WTC11 (cell line): ENCODE results near the gene ZSCAN16. TPM values are rescaled to one million over a fixed set of nuclear protein-coding genes. Genes with fewer than 3 reads are reported as not detected.

Source experiments
- ATAC-seq: fragments of 200-7000 bp; cut with Tn5 transposase; 2 replicates; pipeline ENCODE4 v1.10.0; 2021; ENCODE audit warnings: mild to moderate bottlenecking, moderate library complexity
- CTCF ChIA-PET: fragments of 300-600 bp; sonication (Branson Sonifier 250); formaldehyde crosslinking; loops from one replicate; lab custom pipeline; 2021; ENCODE audit warnings: antibody characterized with exemption; lab: Charles Lee
- POLR2A ChIA-PET: fragments of 350-600 bp; sonication (Branson Sonifier 250); formaldehyde crosslinking; loops from one replicate; lab custom pipeline; 2021; ENCODE audit warnings: antibody characterized with exemption; lab: Charles Lee
- DNase-seq: peaks from one replicate; pipeline ENCODE4 v3.0.0; 2021; ENCODE audit warnings: low spot score
- H3K27ac Mint-ChIP-seq: 2 replicates; pipeline ENCODE4 v1.8.0; 2021; ENCODE audit warnings: mixed read lengths
- H3K27me3 Mint-ChIP-seq: 2 replicates; pipeline ENCODE4 v1.8.0; 2021; ENCODE audit warnings: low read depth, mild to moderate bottlenecking, moderate library complexity, mixed read lengths
- H3K36me3 Mint-ChIP-seq: 2 replicates; pipeline ENCODE4 v1.8.0; 2021; ENCODE audit warnings: mixed read lengths
- H3K4me1 Mint-ChIP-seq: 2 replicates; pipeline ENCODE4 v1.8.0; 2022; ENCODE audit warnings: mixed read lengths
- H3K4me3 Mint-ChIP-seq: 2 replicates; pipeline ENCODE4 v1.8.0; 2021; ENCODE audit warnings: mild to moderate bottlenecking, moderate library complexity, mixed read lengths
- H3K9me3 Mint-ChIP-seq: 2 replicates; pipeline ENCODE4 v1.8.0; 2021; ENCODE audit warnings: mixed read lengths
- CREB1 ChIP-seq: sonication (generic); formaldehyde crosslinking; IDR thresholded peaks from 2 replicates; pipeline ENCODE4 v1.8.0; 2023; ENCODE audit warnings: mild to moderate bottlenecking, missing genetic modification reagents
- EMX1 ChIP-seq: fragments of 250-450 bp; sonication (Bioruptor Pico); IDR thresholded peaks from 2 replicates; pipeline ENCODE4 v1.8.0; 2021; ENCODE audit warnings: mild to moderate bottlenecking
- ESRRA ChIP-seq: sonication (generic); formaldehyde crosslinking; IDR thresholded peaks from 2 replicates; pipeline ENCODE4 v1.8.1; 2022; ENCODE audit warnings: mild to moderate bottlenecking, missing genetic modification reagents, borderline replicate concordance
- ETV6 ChIP-seq: sonication (generic); formaldehyde crosslinking; IDR thresholded peaks from 2 replicates; pipeline ENCODE4 v1.8.1; 2022; ENCODE audit warnings: mild to moderate bottlenecking, missing genetic modification reagents
- GABPB1 ChIP-seq: sonication (generic); formaldehyde crosslinking; IDR thresholded peaks from 2 replicates; pipeline ENCODE4 v1.8.1; 2023; ENCODE audit warnings: mild to moderate bottlenecking, missing genetic modification reagents
- IRF2 ChIP-seq: sonication (generic); formaldehyde crosslinking; IDR thresholded peaks from 2 replicates; pipeline ENCODE4 v1.8.0; 2022; ENCODE audit warnings: low read depth, missing genetic modification reagents, borderline replicate concordance
- MYBL2 ChIP-seq: sonication (generic); formaldehyde crosslinking; IDR thresholded peaks from 2 replicates; pipeline ENCODE4 v1.8.1; 2023; ENCODE audit warnings: mild to moderate bottlenecking, moderate library complexity, missing genetic modification reagents
- SMAD3 ChIP-seq: sonication (generic); formaldehyde crosslinking; IDR thresholded peaks from 2 replicates; pipeline ENCODE4 v1.8.0; 2022; ENCODE audit warnings: missing genetic modification reagents, mild to moderate bottlenecking, borderline replicate concordance
- SOX15 ChIP-seq: fragments of 250-450 bp; sonication (Bioruptor Pico); IDR thresholded peaks from 2 replicates; pipeline ENCODE4 v1.9.0; 2021; ENCODE audit warnings: mild to moderate bottlenecking
- SP1 ChIP-seq: sonication (generic); formaldehyde crosslinking; conservative IDR thresholded peaks from 2 replicates; pipeline ENCODE4 v1.8.1; 2022; ENCODE audit warnings: missing genetic modification reagents
- ZBTB21 ChIP-seq: sonication (generic); formaldehyde crosslinking; IDR thresholded peaks from 2 replicates; pipeline ENCODE4 v1.8.1; 2023; ENCODE audit warnings: mild to moderate bottlenecking, missing genetic modification reagents, borderline replicate concordance
- ZNF121 ChIP-seq: sonication (generic); formaldehyde crosslinking; IDR thresholded peaks from 2 replicates; pipeline ENCODE4 v1.8.0; 2023; ENCODE audit warnings: missing genetic modification reagents
- ZNF317 ChIP-seq: sonication (generic); formaldehyde crosslinking; IDR thresholded peaks from 2 replicates; pipeline ENCODE4 v1.8.1; 2023; ENCODE audit warnings: low read depth, mild to moderate bottlenecking, moderate library complexity, missing genetic modification reagents, borderline replicate concordance
- ZNF396 ChIP-seq: fragments of 250-450 bp; sonication (Bioruptor Pico); IDR thresholded peaks from 2 replicates; pipeline ENCODE4 v1.8.0; 2021; ENCODE audit warnings: mild to moderate bottlenecking, moderate library complexity, borderline replicate concordance
- ZNF423 ChIP-seq: fragments of 250-450 bp; sonication (Bioruptor Pico); IDR thresholded peaks from 2 replicates; pipeline ENCODE4 v2.1.2; 2022; ENCODE audit warnings: mild to moderate bottlenecking, moderate library complexity
- ZNF671 ChIP-seq: fragments of 250-450 bp; sonication (Bioruptor Pico); IDR thresholded peaks from 2 replicates; pipeline ENCODE4 v1.8.0; 2021; ENCODE audit warnings: mild to moderate bottlenecking
- total RNA-seq: library from RNA; stranded (reverse); gene quantifications from 3 replicates; pipeline ENCODE4 v1.2.3, GENCODE V29; 2021
- TF ChIP-seq, protein P1 (sequence below): sonication (generic); formaldehyde crosslinking; IDR thresholded peaks from 2 replicates; pipeline ENCODE4 v1.8.0; 2022; ENCODE audit warnings: mild to moderate bottlenecking, missing genetic modification reagents
- TF ChIP-seq, protein P2 (sequence below): sonication (generic); formaldehyde crosslinking; IDR thresholded peaks from 2 replicates; pipeline ENCODE4 v1.8.1; 2023; ENCODE audit warnings: mild to moderate bottlenecking, missing genetic modification reagents, borderline replicate concordance
- TF ChIP-seq, protein P3 (sequence below): sonication (generic); formaldehyde crosslinking; IDR thresholded peaks from 2 replicates; pipeline ENCODE4 v1.8.1; 2023; ENCODE audit warnings: mild to moderate bottlenecking, missing genetic modification reagents, moderate library complexity
- TF ChIP-seq, protein P4 (sequence below): sonication (generic); formaldehyde crosslinking; IDR thresholded peaks from 2 replicates; pipeline ENCODE4 v1.8.0; 2022; ENCODE audit warnings: mild to moderate bottlenecking, missing genetic modification reagents
- TF ChIP-seq, protein P5 (sequence below): sonication (generic); formaldehyde crosslinking; IDR thresholded peaks from 2 replicates; pipeline ENCODE4 v1.8.1; 2023; ENCODE audit warnings: mild to moderate bottlenecking, missing genetic modification reagents
- TF ChIP-seq, protein P6 (sequence below): sonication (generic); formaldehyde crosslinking; conservative IDR thresholded peaks from 2 replicates; pipeline ENCODE4 v1.8.1; 2022; ENCODE audit warnings: mild to moderate bottlenecking, missing genetic modification reagents
- TF ChIP-seq, protein P7 (sequence below): fragments of 250-450 bp; sonication (Bioruptor Pico); IDR thresholded peaks from 2 replicates; pipeline ENCODE4 v1.9.0; 2021; ENCODE audit warnings: mild to moderate bottlenecking
- TF ChIP-seq, protein P8 (sequence below): sonication (generic); formaldehyde crosslinking; IDR thresholded peaks from 2 replicates; pipeline ENCODE4 v1.8.0; 2022; ENCODE audit warnings: mild to moderate bottlenecking, missing genetic modification reagents

ZSCAN16 gene
- total RNA-seq, 1 experiment from 2014 or later = 7.1 TPM

DNA sequence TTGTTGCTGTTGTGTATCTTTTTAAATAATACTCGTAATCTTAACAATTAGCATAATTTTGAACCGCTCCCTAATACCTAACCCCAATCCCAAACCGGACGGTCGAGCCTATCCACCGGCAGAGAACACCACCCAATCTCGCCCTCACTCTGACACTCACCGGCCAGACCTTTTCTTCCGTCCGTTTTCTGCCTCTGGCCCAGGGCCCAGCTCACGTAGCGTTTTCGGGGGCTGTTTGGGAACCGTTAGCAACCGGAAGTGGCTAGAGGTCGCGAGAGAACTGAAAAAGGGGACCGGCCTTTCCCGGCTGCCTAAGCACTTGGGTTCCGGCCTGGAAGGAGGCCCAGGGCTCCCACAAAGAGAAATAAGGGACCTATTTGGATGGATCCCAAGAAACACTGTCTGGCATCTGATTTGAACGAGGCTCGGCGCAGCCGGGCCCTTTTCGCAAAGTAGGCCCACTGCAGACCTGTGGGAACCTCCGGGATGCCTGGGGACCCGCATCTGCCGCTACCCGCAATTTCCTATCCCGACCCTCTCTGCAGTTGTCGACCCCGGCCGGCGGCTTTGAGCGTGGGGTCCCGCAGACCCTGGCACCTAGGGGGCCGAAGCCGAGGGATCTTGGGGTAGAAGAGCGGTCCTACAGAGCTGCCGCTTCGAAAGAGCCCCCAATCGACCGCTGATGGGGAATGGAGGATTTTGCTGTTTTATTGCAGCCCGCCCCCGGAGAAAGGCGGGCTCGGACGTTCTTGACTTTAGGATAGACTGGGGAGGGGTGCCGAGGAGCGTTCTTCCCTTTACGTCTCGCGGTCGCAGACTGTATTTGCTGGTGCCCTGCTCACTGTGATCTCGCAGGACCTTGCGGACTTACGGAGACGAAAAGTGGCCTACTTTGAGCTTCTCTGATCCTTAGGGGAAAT is 12.4 kb downstream of the ZSCAN16 start (continued):
- TF ChIP-seq, protein P1, sequence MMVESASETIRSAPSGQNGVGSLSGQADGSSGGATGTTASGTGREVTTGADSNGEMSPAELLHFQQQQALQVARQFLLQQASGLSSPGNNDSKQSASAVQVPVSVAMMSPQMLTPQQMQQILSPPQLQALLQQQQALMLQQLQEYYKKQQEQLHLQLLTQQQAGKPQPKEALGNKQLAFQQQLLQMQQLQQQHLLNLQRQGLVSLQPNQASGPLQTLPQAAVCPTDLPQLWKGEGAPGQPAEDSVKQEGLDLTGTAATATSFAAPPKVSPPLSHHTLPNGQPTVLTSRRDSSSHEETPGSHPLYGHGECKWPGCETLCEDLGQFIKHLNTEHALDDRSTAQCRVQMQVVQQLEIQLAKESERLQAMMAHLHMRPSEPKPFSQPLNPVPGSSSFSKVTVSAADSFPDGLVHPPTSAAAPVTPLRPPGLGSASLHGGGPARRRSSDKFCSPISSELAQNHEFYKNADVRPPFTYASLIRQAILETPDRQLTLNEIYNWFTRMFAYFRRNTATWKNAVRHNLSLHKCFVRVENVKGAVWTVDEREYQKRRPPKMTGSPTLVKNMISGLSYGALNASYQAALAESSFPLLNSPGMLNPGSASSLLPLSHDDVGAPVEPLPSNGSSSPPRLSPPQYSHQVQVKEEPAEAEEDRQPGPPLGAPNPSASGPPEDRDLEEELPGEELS (CRISPR knock-in tag) = peak; percentile 45; the same call in 1 of the 2 replicates
- TF ChIP-seq ETV6 (CRISPR knock-in tag) = peak; percentile 60; the same call in 1 of the 2 replicates
- TF ChIP-seq MYBL2 (CRISPR knock-in tag) = peak; percentile 97
- TF ChIP-seq SP1 (CRISPR knock-in tag) = peak; percentile 72
- peak; percentile 84 for TF ChIP-seq GABPB1 (CRISPR knock-in tag)

DNA sequence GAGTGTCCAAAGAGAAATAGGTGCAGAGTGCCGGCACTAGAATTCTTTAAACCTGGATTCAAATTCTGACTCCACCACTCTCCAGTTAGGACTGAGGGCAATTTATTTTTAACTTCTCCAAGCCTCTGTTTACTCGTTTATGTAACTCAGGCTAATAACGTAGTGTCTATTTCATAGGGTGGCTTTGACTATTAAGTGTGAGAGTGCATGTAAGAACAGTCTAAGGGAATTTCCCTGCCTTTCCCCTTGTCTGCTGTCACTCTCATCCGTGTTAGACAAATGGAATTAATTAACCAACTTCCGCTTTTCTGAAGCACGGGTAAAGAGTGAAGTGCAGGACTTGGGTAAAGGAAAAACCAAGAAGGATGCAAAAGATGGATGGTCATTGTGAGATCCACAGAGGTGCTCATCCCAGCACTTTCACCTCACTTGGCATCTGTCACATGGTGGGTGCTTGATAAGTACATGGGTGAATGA is 13.1 kb downstream of the ZSCAN16 start:
- TF ChIP-seq, protein P2, sequence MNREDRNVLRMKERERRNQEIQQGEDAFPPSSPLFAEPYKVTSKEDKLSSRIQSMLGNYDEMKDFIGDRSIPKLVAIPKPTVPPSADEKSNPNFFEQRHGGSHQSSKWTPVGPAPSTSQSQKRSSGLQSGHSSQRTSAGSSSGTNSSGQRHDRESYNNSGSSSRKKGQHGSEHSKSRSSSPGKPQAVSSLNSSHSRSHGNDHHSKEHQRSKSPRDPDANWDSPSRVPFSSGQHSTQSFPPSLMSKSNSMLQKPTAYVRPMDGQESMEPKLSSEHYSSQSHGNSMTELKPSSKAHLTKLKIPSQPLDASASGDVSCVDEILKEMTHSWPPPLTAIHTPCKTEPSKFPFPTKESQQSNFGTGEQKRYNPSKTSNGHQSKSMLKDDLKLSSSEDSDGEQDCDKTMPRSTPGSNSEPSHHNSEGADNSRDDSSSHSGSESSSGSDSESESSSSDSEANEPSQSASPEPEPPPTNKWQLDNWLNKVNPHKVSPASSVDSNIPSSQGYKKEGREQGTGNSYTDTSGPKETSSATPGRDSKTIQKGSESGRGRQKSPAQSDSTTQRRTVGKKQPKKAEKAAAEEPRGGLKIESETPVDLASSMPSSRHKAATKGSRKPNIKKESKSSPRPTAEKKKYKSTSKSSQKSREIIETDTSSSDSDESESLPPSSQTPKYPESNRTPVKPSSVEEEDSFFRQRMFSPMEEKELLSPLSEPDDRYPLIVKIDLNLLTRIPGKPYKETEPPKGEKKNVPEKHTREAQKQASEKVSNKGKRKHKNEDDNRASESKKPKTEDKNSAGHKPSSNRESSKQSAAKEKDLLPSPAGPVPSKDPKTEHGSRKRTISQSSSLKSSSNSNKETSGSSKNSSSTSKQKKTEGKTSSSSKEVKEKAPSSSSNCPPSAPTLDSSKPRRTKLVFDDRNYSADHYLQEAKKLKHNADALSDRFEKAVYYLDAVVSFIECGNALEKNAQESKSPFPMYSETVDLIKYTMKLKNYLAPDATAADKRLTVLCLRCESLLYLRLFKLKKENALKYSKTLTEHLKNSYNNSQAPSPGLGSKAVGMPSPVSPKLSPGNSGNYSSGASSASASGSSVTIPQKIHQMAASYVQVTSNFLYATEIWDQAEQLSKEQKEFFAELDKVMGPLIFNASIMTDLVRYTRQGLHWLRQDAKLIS (CRISPR knock-in tag) = no peak
- TF ChIP-seq, protein P3, sequence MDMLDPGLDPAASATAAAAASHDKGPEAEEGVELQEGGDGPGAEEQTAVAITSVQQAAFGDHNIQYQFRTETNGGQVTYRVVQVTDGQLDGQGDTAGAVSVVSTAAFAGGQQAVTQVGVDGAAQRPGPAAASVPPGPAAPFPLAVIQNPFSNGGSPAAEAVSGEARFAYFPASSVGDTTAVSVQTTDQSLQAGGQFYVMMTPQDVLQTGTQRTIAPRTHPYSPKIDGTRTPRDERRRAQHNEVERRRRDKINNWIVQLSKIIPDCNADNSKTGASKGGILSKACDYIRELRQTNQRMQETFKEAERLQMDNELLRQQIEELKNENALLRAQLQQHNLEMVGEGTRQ = no peak
- TF ChIP-seq ZNF317 (no peak), ZNF671 (CRISPR knock-in tag) (no peak), ZNF423 (CRISPR knock-in tag) (no peak), ZBTB21 (CRISPR knock-in tag) (no peak), ZNF396 (CRISPR knock-in tag) (no peak), SOX15 (CRISPR knock-in tag) (no peak), EMX1 (CRISPR knock-in tag) (no peak), SMAD3 (CRISPR knock-in tag) (no peak), ZNF121 (CRISPR knock-in tag) (no peak), IRF2 (CRISPR knock-in tag) (no peak), ESRRA (no peak), CREB1 (CRISPR knock-in tag) (no peak)
- TF ChIP-seq, protein P4, sequence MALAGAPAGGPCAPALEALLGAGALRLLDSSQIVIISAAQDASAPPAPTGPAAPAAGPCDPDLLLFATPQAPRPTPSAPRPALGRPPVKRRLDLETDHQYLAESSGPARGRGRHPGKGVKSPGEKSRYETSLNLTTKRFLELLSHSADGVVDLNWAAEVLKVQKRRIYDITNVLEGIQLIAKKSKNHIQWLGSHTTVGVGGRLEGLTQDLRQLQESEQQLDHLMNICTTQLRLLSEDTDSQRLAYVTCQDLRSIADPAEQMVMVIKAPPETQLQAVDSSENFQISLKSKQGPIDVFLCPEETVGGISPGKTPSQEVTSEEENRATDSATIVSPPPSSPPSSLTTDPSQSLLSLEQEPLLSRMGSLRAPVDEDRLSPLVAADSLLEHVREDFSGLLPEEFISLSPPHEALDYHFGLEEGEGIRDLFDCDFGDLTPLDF (CRISPR knock-in tag) = no peak
- TF ChIP-seq, protein P5, sequence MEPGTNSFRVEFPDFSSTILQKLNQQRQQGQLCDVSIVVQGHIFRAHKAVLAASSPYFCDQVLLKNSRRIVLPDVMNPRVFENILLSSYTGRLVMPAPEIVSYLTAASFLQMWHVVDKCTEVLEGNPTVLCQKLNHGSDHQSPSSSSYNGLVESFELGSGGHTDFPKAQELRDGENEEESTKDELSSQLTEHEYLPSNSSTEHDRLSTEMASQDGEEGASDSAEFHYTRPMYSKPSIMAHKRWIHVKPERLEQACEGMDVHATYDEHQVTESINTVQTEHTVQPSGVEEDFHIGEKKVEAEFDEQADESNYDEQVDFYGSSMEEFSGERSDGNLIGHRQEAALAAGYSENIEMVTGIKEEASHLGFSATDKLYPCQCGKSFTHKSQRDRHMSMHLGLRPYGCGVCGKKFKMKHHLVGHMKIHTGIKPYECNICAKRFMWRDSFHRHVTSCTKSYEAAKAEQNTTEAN = no peak
- TF ChIP-seq, protein P6, sequence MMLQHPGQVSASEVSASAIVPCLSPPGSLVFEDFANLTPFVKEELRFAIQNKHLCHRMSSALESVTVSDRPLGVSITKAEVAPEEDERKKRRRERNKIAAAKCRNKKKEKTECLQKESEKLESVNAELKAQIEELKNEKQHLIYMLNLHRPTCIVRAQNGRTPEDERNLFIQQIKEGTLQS (CRISPR knock-in tag) = no peak
- TF ChIP-seq, protein P7, sequence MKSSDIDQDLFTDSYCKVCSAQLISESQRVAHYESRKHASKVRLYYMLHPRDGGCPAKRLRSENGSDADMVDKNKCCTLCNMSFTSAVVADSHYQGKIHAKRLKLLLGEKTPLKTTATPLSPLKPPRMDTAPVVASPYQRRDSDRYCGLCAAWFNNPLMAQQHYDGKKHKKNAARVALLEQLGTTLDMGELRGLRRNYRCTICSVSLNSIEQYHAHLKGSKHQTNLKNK = no peak
- TF ChIP-seq, protein P8, sequence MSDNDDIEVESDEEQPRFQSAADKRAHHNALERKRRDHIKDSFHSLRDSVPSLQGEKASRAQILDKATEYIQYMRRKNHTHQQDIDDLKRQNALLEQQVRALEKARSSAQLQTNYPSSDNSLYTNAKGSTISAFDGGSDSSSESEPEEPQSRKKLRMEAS (CRISPR knock-in tag) = no peak
- peak overlapping the region; percentile 95 for H3K4me3 Mint-ChIP-seq
- peaks cover 34% of the 10 kb centered on the region for H3K27me3 Mint-ChIP-seq
- H3K36me3 Mint-ChIP-seq = no peaks in the 10 kb centered on the region; the same call in 1 of the 2 replicates
- peaks cover 21% of the 10 kb centered on the region for H3K4me1 Mint-ChIP-seq
- POLR2A ChIA-PET = interaction anchor here (0.8 to 1.3 kb wide), 4 partner anchors 12 to 247 kb away, joined by 3 to 12 read pairs (median 3); a partner anchor contains a TSS
- no peaks in the 10 kb centered on the region for H3K9me3 Mint-ChIP-seq
- DNase-seq (no peak), ATAC-seq (no peak)
- H3K27ac Mint-ChIP-seq = peak overlapping the region; percentile 91
- CTCF ChIA-PET = interaction anchor here (2.0 to 2.3 kb wide), 2 partner anchors 33 to 218 kb away, joined by 7 to 15 read pairs; no protein-coding TSS in a partner anchor
